Lower leg skin (tissue), 4 donors: ENCODE measurements around the gene NPLOC4. TPM values are rescaled to one million over a fixed set of nuclear protein-coding genes. Genes with fewer than 3 reads are reported as not detected.

Source experiments
- DNase-seq, 2 donors: peaks; one replicate each; pipeline ENCODE4 v3.0.0-alpha.2; 2019; ENCODE audit warnings: low spot score in 2 of 2
- H3K4me3 ChIP-seq: fragments of 200-600 bp; sonication (generic); 2 replicates; pipeline ENCODE4 v1.5.1; 2017; ENCODE audit warnings: mild to moderate bottlenecking, low read depth; ENCODE audit not compliant: poor library complexity, severe bottlenecking
- POLR2A ChIP-seq, 2 donors: fragments of 450-650 bp; IDR thresholded peaks; one replicate each; pipeline ENCODE4 v1.6.1; 2016 to 2017; ENCODE audit warnings: antibody characterized with exemption in 2 of 2, mild to moderate bottlenecking in 1 of 2, moderate library complexity in 1 of 2
- WGBS, 2 donors: methylation state at CpG; one replicate each; pipeline ENCODE4 v1.1.5; 2018; 5-methylcytosine and 5-hydroxymethylcytosine counted together
- intact Hi-C: fragments of 100-400 bp; cut with DNase I; formaldehyde crosslinking; loops from one replicate; pipeline ENCODE4 v1.15.0; 2023; ENCODE audit warnings: low total_unique reads
- total RNA-seq, 4 donors: library from RNA; depleted of rRNA; stranded (reverse); fragments of >200 nt; gene quantifications; one replicate each; pipeline ENCODE4 v1.1.0, GENCODE V29; 2016
- TF ChIP-seq, protein P1 (sequence below), 3 donors: fragments of 450-650 bp; IDR thresholded peaks; one replicate each; pipeline ENCODE4 v1.5.1; 2016; ENCODE audit warnings: antibody characterized with exemption in 3 of 3, mild to moderate bottlenecking in 3 of 3, moderate library complexity in 2 of 3

NPLOC4 gene
- total RNA-seq, 4 donors from 2014 or later, result 49.3 to 78.7 (median 67.8) TPM

DNA sequence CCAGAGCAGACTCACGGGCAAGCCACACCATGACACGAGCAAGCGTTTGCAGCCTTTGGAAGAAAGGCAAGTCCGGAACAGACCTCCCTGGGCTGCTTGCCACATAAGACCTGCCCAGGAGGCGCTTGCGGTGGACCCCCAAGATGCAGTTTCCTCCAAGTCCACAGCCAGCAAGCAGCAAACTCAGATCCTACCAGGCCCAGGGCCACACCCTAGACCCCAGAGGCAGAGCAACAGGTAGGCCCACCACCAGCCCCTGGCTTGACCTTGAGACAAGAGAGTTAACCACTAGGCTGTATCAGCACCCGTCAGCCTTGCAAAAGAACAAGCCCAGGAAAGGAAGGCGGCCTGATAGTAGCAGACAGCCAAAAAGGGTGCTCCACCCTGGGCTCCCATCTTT lies 87.1 kb downstream of the NPLOC4 start:
- intact Hi-C loops, result no loop called here
- no peak overlapping the region for H3K4me3 ChIP-seq
- TF ChIP-seq, protein P1, sequence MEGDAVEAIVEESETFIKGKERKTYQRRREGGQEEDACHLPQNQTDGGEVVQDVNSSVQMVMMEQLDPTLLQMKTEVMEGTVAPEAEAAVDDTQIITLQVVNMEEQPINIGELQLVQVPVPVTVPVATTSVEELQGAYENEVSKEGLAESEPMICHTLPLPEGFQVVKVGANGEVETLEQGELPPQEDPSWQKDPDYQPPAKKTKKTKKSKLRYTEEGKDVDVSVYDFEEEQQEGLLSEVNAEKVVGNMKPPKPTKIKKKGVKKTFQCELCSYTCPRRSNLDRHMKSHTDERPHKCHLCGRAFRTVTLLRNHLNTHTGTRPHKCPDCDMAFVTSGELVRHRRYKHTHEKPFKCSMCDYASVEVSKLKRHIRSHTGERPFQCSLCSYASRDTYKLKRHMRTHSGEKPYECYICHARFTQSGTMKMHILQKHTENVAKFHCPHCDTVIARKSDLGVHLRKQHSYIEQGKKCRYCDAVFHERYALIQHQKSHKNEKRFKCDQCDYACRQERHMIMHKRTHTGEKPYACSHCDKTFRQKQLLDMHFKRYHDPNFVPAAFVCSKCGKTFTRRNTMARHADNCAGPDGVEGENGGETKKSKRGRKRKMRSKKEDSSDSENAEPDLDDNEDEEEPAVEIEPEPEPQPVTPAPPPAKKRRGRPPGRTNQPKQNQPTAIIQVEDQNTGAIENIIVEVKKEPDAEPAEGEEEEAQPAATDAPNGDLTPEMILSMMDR (IDR thresholded peaks at IDR 0.05), result no peak
- TF ChIP-seq POLR2A (IDR thresholded peaks at IDR 0.05), result no peak
- DNase-seq, result no peak
- WGBS, 2 donors, result 94 to 95% methylated on average over 8 of the region's 8 CpGs

DNA sequence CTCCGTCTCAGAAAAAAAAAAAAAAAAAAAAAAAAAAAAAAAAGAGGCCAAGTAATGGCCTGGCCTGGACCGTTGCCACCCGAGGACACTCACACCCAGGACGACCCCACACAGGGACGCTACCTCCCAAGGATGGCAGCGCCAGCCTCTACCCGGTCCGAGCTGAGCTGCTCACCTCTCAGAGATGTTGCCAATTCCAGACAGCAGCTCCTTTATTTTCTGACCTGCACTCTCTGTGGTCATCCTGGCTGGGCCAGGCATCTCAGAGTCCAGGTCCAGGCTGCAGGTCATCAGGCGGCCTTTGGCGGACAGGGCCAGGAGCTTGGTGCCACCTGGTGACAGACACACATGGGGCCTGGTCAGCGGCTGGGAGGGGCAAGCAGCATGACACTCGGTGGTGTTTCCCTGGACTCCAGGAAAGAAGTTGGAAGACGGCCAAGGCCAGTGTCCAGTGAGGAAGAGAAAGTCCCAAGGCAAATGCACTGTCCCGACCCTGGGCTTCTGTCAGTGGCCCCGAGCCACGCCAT lies 87.8 kb downstream of the NPLOC4 start:
- H3K4me3 ChIP-seq, result no peak overlapping the region
- no peak for TF ChIP-seq POLR2A (IDR thresholded peaks at IDR 0.05)
- TF ChIP-seq, protein P1 (IDR thresholded peaks at IDR 0.05), result no peak
- no peak for DNase-seq
- intact Hi-C loops, result no loop called here
- WGBS, 2 donors, result 85 to 87% methylated on average over 16 of the region's 16 CpGs

DNA sequence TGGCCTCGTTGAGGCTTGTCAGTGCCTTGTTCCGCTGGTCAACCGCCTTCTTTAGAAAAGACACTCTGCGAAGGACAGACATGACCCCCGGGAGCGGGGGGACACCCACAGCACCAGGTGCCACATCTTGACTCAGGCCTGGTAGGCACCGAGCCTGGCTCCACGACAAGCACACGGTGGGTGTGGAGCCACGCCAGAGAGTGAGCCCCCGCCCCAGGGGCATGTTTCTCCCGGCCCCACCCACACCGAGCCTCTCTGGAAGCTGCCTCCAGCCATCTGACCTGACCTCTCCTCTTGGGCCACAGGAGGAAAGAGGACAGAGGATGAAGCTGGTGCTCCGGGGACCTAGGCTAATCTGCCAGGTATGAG lies 89.3 kb downstream of the NPLOC4 start:
- WGBS, 2 donors, result 70 to 73% methylated on average over 2 to 10 of the region's 14 CpGs
- H3K4me3 ChIP-seq, result no peak overlapping the region
- TF ChIP-seq POLR2A (IDR thresholded peaks at IDR 0.05), result no peak
- TF ChIP-seq, protein P1 (IDR thresholded peaks at IDR 0.05), result no peak
- no peak for DNase-seq
- intact Hi-C loops, result no loop called here

DNA sequence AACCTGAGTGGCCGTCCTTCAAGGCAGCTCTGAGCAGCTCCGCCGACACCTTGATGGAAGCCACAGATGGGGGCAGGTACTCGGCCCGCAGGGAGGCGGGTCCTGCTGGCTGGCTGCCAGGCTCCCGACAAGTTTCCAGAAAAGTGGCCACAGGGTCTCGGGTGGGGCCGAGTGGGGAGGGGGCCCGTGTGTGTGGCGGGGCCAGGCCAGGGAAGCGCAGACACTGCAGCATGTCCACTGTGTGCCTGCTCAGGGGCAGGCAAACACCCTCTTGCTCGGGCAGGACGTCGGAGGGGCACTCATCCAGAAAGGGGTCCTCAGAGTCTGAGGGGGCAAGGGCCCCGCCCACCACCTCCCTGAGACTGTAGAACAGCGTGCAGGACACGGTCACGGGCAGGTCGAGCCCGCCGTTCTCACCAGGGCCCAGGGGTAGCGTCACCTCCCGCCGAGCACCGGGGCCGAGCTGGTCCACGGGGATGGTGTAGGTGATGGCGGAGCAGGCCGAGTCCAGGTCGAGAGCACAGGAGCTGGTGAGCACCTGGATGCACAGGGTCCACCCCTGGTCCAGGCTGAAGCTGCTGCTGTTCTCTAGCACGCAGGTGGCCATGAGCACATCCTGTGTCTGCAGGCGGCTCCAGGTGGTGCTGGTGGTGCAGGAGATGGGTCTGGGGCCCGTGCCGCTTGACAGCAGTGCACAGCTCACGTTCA lies 89.9 kb downstream of the NPLOC4 start:
- 80 to 81% methylated on average over 27 to 33 of the region's 36 CpGs for WGBS, 2 donors
- intact Hi-C loops, result no loop called here
- TF ChIP-seq, protein P1 (IDR thresholded peaks at IDR 0.05), result no peak
- no peak for TF ChIP-seq POLR2A (IDR thresholded peaks at IDR 0.05)
- no peak overlapping the region for H3K4me3 ChIP-seq
- DNase-seq, result no peak

DNA sequence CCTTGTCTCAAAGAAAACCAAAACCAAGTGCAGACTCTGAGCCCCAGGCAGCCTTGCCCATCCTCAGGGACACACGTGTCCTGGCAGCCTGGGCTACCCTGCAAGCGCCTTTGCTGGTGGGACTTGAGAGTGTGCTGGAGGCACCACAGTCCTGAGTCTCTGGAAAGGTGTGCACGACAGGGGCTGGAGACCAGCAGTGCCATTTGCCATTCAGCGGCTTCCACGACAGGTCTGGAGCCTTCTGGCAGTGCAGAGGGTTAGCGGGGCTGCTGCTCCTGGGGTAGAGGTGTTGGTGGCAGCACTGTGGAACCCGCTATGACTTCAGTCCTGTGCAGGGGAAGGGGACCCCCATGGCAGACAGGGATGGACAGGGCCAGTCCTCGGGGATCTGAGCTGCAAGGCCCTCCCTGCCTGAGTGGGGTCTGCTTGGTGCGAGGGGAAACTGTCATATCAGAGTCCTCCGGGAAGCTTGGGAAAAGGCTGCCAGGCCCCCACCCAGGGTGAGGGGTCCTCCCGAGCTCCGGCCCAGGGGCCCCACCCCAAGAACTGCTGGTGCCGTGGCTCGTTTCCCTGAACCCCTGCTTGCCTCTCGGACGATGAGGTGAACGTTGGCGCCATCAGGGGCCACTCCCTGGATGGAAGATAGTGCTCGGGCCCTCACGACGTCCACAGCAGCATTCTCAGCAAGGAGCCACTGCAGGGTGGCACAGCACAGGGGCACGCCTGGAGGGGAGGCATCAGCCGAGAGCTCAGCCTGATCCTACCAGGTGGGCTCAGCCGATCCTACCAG lies 91.6 kb downstream of the NPLOC4 start:
- intact Hi-C loops, result no loop called here
- no peak overlapping the region for H3K4me3 ChIP-seq
- WGBS, 2 donors, result 83 to 90% methylated on average over 13 to 17 of the region's 24 CpGs
- TF ChIP-seq, protein P1 (IDR thresholded peaks at IDR 0.05), result no peak
- no peak for TF ChIP-seq POLR2A (IDR thresholded peaks at IDR 0.05)
- no peak for DNase-seq
